Right atrium auricular region (tissue), 2 donors: Measurements from ENCODE around the gene TBC1D26. TPM values are rescaled to one million over a fixed set of nuclear protein-coding genes. Genes with fewer than 3 reads are reported as not detected.
"Not testable (repeated sequence)": the region's sequence is repeated elsewhere in the genome, so short reads cannot be mapped to it uniquely, and the experiment has no call there.

Experiments
- DNase-seq: peaks from one replicate; pipeline ENCODE4 v3.0.0-alpha.2; 2019; ENCODE audit warnings: low spot score
- H3K27ac ChIP-seq, 2 donors: fragments of 200-600 bp; sonication (generic); 1 replicate in 1 of 2; 2 replicates in 1 of 2; pipeline ENCODE4 v1.5.1; 2016 to 2019
- H3K27me3 ChIP-seq, 2 donors: fragments of 200-600 bp; sonication (generic); one replicate each; pipeline versions ENCODE4 v1.5.1 to v1.6.0; 2017 to 2019
- H3K36me3 ChIP-seq: fragments of 200-600 bp; sonication (generic); one replicate; pipeline ENCODE4 v1.5.1; 2016
- H3K4me1 ChIP-seq, 2 donors: fragments of 200-600 bp; sonication (generic); one replicate each; pipeline versions ENCODE4 v1.5.1 to v1.6.0; 2017 to 2019
- H3K4me3 ChIP-seq, 2 donors: fragments of 200-600 bp; sonication (generic); 1 replicate in 1 of 2; 2 replicates in 1 of 2; pipeline ENCODE4 v1.5.1; 2017 to 2019; ENCODE audit warnings: mild to moderate bottlenecking in 1 of 2, moderate library complexity in 1 of 2
- H3K9me3 ChIP-seq, 2 donors: fragments of 200-600 bp; sonication (generic); one replicate each; pipeline ENCODE4 v1.5.1; 2019
- CTCF ChIP-seq, 2 donors: fragments of 200-600 bp; sonication (generic); IDR thresholded peaks; one replicate each; pipeline ENCODE4 v1.5.1; 2019; ENCODE audit warnings: antibody characterized with exemption in 2 of 2
- total RNA-seq, 2 donors: library from RNA; depleted of rRNA; stranded (reverse); fragments of >200 nt; gene quantifications; one replicate each; pipeline ENCODE4 v1.1.0, GENCODE V29; 2016

TBC1D26 gene
- total RNA-seq, 2 donors from 2014 or later: not detected

- no peak for TF ChIP-seq CTCF (IDR thresholded peaks at IDR 0.05)
- Histone ChIP-seq H3K27me3 (no peaks in the 10 kb centered on the region), H3K27ac (no peak overlapping the region), H3K36me3 (no peaks in the 10 kb centered on the region), H3K4me1 (no peaks in the 10 kb centered on the region), H3K9me3 (no peaks in the 10 kb centered on the region), H3K4me3 (no peak overlapping the region)
- no peak for DNase-seq
Measured at GRCh38 chr17:15738066-15738465, 6.0 kb downstream of the TBC1D26 start.

- H3K4me1 ChIP-seq, H3K36me3 ChIP-seq, H3K9me3 ChIP-seq, H3K27me3 ChIP-seq, H3K4me3 ChIP-seq, DNase-seq, H3K27ac ChIP-seq: not testable (repeated sequence)
Measured at GRCh38 chr17:15739259-15739658, 7.2 kb downstream of the TBC1D26 start.

- not testable (repeated sequence) for H3K27ac ChIP-seq, H3K36me3 ChIP-seq, H3K9me3 ChIP-seq, H3K27me3 ChIP-seq, DNase-seq, H3K4me1 ChIP-seq, H3K4me3 ChIP-seq
Measured at GRCh38 chr17:15740041-15740440, 8.0 kb downstream of the TBC1D26 start.

GRCh38 chr17:15740570-15741120 lies 8.6 kb downstream of the TBC1D26 start:
- Histone ChIP-seq H3K27ac (no peak overlapping the region), H3K27me3 (no peaks in the 10 kb centered on the region), H3K36me3 (no peaks in the 10 kb centered on the region), H3K4me1 (no peaks in the 10 kb centered on the region), H3K9me3 (no peaks in the 10 kb centered on the region), H3K4me3 (no peak overlapping the region)
- TF ChIP-seq CTCF (IDR thresholded peaks at IDR 0.05): no peak
- DNase-seq: no peak

GRCh38 chr17:15741624-15742023 lies 9.5 kb downstream of the TBC1D26 start:
- no peak overlapping the region for H3K4me3 ChIP-seq
- H3K36me3 ChIP-seq: no peaks in the 10 kb centered on the region
- no peaks in the 10 kb centered on the region for H3K4me1 ChIP-seq
- TF ChIP-seq CTCF (IDR thresholded peaks at IDR 0.05): no peak
- H3K27ac ChIP-seq: no peak overlapping the region
- no peak for DNase-seq
- no peaks in the 10 kb centered on the region for H3K27me3 ChIP-seq
- no peaks in the 10 kb centered on the region for H3K9me3 ChIP-seq

- Histone ChIP-seq H3K4me3 (no peak overlapping the region), H3K4me1 (no peaks in the 10 kb centered on the region), H3K27ac (no peak overlapping the region), H3K9me3 (no peaks in the 10 kb centered on the region), H3K36me3 (no peaks in the 10 kb centered on the region), H3K27me3 (no peaks in the 10 kb centered on the region)
- no peak for TF ChIP-seq CTCF (IDR thresholded peaks at IDR 0.05)
- DNase-seq: no peak
Measured at GRCh38 chr17:15742051-15742795, 10.1 kb downstream of the TBC1D26 start.

GRCh38 chr17:15742921-15743320 lies 10.8 kb downstream of the TBC1D26 start:
- no peaks in the 10 kb centered on the region for H3K4me1 ChIP-seq
- no peak overlapping the region for H3K27ac ChIP-seq
- H3K4me3 ChIP-seq: no peak overlapping the region
- no peaks in the 10 kb centered on the region for H3K36me3 ChIP-seq
- H3K27me3 ChIP-seq: no peaks in the 10 kb centered on the region
- H3K9me3 ChIP-seq: no peaks in the 10 kb centered on the region
- DNase-seq: no peak
- TF ChIP-seq CTCF (IDR thresholded peaks at IDR 0.05): no peak
